Vagina (tissue), 2 donors: ENCODE results near the gene TEX26.

Experiments used
- POLR2A ChIP-seq, 2 donors: fragments of 450-650 bp; IDR thresholded peaks; one replicate each; pipeline ENCODE4 v1.6.1; 2017; ENCODE audit warnings: antibody characterized with exemption in 2 of 2, mild to moderate bottlenecking in 2 of 2, moderate library complexity in 2 of 2
- TF ChIP-seq, protein P1 (sequence below), 3 experiments: fragments of 450-650 bp in 2 of 3; fragments of 200-600 bp in 1 of 3; sonication (generic) in 1 of 3; IDR thresholded peaks; one replicate each; pipeline ENCODE4 v1.5.1; 2017 to 2019; ENCODE audit warnings: antibody characterized with exemption in 3 of 3, mild to moderate bottlenecking in 2 of 3, moderate library complexity in 2 of 3

DNA sequence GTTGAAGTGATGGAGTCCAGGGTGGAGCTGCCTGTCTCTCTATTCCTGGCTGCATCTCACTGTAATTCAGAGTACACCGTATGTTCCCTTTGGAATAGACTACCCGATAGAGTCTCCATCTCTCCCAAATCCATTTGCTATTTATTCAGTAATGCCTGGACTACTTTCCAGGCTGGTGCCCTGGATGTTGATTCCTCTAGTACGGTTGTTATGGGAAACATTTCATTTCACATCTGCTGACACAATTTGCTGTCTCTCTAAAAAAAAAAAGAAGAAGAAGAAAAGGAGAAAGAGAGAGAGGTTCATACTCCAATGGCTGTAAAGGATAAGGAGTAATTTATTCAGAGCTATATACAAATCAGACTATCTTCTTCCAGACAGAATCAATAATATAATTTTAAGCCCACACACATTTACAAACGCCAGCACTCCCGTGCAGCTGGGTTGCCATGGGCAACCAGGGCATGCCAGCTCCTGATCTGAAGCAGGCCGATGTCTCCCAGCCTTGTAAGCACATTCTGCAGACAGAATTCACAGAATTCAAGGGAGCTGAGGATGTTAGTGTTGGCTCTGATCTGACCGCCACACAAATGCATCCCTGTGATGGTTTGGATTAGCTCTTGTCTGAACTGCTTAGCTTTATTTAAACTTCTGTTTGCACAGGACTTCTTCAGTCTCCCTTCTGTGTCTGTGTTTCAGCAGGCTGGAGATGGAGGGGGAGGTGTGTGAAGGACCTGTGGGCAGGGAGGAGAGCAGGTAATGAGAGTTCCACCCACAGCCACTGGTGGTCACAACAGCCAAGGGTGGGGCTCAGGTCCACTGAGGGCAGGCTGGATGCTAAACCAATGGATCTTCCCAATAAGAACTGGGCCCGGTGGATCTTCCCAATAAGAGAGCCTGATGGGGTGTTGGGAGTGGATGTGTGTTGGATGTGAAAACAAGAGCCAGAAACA, 66.0 kb downstream of the TEX26 start:
- TF ChIP-seq, protein P1, sequence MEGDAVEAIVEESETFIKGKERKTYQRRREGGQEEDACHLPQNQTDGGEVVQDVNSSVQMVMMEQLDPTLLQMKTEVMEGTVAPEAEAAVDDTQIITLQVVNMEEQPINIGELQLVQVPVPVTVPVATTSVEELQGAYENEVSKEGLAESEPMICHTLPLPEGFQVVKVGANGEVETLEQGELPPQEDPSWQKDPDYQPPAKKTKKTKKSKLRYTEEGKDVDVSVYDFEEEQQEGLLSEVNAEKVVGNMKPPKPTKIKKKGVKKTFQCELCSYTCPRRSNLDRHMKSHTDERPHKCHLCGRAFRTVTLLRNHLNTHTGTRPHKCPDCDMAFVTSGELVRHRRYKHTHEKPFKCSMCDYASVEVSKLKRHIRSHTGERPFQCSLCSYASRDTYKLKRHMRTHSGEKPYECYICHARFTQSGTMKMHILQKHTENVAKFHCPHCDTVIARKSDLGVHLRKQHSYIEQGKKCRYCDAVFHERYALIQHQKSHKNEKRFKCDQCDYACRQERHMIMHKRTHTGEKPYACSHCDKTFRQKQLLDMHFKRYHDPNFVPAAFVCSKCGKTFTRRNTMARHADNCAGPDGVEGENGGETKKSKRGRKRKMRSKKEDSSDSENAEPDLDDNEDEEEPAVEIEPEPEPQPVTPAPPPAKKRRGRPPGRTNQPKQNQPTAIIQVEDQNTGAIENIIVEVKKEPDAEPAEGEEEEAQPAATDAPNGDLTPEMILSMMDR (IDR thresholded peaks at IDR 0.05): no peak
- no peak for TF ChIP-seq POLR2A (IDR thresholded peaks at IDR 0.05)
